Measurements from ENCODE around the gene RAB15.
A peak's percentile ranks its signal among the peaks of the same experiment; 100 is the strongest.

RAB15 gene

DNA sequence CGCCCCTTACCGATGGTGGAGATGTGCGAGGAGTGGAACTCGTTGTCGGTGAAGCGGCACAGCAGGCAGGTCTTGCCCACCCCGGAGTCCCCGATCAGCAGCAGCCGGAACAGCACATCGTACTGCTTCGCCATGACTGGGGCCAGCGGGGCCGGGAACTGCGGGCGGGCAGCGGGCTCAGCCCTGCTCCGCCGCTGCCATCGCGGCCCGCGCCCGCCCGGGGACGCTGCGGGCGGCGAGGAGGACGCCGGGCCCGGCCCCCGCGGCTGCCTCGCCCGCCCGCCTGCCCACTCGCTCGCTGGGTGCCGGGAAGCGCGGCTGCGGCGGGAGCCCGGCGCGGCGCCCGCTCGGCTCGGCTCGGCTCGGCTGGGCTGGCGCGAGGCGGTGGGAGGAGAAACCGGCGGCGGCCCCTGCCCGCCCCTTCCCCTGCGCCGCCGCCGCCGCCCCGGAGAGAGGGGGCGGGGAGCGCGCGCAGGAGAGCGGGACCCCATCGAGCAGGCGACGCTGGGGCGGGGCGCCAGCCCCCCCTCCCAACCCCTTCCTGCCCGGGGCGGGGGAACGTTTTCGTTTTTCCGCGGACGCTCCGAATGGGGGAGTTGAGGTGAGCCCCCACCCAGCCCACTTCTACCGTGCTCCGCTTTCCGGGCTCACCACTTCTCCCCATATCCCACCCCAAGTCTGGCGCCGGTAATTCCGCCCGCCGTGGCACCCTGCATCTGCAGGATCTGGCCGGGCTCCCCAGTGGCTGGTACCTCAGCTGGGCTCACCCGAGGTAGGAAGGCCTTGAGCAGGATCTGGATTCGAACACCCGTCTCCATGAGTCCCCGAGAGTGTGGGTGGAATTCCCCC lies at the start of gene RAB15:
TSS of gene RAB15 (minus strand) at position 394 of the 849 bp plus-strand sequence. CDS start at position 134, 260 bp downstream.
- peak; percentile 75 for DNase-seq

DNA sequence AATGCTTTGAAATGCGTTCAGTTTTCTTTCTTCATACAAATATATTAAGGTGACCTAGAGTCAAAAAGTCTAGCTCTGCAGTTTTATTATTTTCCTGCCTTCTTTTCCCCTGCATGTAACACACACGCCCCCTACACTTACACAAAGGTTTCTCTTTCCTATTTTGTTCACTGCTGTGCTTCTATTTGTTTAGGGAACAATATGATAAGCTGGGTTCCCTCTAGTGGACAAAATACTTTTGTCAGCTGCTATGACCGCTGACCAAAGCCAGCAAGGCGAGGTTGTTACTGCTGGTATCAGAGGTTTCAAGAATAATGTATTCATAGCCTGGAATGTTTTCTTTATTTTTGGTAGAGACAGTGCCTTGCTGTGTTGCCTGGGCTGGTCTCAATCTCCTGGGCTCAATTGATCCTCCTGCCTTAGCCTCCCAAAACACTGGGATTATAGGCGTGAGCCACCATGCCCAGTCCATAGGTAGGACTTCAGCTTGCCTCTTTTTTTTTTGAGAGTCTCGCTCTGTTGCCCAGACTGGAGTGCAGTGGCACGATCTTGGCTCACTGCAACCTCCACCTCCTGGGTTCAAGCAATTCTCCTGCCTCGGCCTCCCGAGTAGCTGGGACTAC lies 47.9 kb upstream of the RAB15 start:
- no peak for DNase-seq

DNA sequence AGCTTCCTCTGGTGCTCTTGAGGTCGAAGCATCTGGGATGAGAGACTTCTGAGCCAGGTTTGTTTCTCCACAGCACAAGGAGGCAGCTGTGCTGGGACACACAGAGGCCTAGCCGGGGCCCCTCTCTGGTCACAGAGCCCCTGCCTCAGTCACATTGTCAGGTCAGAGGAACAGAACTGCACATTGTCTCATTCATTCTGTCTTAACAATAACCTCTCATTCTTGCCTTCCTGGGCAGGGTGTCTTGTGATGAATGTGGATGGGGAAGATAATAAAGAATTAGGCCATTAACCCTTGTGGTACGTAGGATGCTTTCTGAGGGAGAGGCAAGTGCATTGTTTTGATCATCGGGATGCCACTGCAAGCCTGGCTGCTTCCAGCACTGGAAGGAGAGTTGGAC lies 44.3 kb upstream of the RAB15 start:
- no peak for DNase-seq

DNA sequence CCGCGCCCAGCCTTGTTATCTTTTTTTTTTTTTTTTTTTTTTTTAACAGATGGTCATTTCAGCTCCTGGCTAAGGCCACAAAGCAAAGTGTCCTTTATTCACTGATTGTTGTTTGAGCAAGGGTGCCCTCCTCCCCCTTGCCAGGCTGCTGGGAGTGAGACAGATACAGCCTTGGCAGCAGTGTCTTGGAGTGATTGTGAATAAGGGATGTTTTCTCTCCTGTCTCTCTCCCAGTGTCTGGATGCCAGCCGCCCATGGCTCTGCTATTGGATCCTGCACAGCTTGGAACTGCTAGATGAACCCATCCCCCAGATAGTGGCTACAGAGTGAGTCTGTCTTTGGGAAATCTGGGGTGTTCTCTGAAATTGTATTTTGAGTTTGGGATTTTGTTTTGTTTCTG lies 43.3 kb upstream of the RAB15 start:
- DNase-seq, result no peak

DNA sequence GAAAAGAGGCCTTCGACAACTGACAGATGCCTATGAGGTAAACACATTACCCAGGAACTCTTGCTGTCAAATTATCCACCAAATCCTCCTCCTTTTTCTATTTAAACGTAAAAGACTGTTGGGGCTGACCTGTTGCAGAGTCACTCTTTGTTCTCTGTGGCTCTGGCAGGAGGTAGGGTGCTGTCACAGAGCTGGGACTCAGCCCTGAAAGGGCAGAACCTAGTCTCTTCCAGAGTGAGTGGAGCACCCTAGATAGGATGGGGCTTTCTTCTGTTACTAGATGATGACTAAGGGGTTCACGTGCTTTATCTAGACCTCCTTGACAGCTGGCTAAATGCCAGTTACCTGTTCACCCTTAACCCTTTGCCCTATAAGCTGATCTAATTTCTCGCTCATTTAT lies 40.2 kb upstream of the RAB15 start:
- no peak for DNase-seq

DNA sequence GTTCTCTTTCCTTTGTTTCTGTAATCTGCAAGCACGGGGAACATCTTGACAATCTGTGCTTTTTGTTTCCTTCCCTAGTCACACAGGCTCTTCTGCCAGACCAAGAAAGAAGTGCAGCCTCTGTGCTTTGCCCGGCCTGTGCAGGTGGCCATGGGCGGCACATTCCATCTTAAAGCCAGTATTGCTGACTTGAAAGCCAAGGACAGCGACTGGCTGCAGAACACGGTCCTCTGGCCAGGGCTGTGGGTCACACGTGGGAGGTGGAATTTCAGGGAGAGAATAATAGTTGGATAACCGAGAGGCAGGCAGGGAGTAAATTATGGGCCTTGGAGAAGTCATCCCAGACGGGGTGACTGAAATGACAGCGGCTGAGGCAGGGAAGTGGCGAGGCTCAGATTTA lies 39.4 kb upstream of the RAB15 start:
- DNase-seq, result no peak

DNA sequence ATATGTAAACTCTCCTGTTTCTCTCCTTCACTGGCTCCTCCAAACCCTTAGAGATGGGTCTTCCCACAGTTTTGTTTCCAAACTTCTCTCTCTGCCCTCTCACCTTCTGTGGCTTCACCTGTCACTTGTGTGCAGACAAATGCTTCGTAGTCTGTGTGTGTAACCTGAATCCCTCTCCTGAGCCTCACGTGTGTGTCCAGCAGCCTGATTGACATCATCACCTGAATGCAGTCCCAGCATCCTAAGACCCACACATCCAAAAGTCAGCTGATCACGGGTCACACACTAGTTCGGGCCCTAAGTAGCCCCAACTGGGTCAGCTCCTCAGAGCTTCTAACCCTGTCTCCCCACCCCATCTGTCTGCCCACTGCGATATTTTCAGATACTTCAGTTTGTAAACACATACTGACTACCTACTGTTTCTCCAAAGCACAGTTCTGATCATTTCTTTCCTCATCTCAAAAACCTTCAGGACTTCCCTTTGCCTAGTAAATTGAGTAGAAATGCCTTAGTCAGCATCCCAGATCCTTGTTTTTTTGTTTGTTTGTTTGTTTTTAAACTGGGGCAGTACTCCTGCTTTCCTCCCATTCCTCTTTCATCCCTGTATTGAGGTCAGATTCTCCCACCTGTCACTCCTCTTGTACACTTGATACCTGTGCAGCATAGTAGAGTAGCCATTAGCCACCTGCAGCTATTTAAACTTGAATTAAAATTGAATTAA lies 38.2 kb upstream of the RAB15 start:
- DNase-seq, result no peak

DNA sequence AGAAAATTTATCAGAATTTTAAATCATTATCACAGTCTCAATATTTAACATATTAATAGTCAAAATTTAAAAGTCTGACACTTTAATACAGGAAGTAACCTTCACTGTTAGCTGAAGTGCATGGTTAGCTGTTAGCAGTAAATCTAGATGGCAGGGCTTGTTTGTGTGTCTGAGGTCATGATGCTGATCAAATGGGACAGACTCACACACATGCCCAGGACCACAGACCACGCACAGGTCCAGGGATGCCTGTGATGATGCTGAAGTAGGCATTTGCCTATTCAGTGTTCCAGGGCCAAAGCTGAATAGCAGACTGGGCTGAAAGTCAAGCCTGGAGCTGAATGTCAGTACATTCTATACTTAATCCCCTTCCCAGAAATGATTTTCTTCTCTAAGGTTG lies 35.1 kb upstream of the RAB15 start:
- DNase-seq, result no peak

DNA sequence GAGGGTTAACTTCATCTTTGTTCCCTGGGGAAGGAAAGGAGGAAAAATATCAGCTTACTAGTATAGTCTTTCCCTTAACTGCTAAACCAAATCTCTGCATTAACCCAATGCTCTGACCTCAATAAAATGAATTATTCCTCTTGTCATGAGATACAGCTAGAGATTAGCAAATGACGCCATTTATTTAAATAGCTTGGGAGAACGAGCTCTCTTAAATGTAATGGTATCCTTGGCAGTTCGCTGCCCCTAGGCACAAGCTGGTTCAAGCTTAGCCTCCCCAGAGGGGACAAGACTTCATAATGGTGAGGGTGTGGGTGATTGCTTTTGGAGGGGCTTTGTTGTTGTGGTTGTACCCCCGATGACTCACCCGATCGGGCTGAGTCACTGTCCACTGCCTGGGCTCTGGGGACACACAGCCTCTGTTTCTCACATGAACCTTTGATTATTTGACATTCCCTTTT lies 34.2 kb upstream of the RAB15 start:
- DNase-seq, result no peak

DNA sequence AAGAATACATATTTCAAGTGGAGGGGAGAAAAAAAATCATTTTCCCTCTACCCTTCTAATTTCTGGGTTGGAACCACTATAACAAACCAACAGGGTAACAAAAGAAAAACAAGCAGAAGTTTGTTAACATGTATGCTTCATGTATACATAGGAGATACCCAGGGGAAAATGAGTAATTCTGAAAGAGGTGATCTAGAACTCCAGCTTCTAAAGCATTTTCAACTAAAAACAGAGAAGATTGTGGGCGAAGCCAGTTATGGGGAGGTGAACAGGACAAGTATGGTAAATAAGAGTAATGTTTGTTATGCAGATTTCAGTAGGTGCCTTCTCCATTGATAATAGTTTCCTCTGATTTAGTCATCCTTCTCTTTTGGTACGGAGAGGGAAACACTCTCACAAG lies 31.3 kb upstream of the RAB15 start:
- no peak for DNase-seq

DNA sequence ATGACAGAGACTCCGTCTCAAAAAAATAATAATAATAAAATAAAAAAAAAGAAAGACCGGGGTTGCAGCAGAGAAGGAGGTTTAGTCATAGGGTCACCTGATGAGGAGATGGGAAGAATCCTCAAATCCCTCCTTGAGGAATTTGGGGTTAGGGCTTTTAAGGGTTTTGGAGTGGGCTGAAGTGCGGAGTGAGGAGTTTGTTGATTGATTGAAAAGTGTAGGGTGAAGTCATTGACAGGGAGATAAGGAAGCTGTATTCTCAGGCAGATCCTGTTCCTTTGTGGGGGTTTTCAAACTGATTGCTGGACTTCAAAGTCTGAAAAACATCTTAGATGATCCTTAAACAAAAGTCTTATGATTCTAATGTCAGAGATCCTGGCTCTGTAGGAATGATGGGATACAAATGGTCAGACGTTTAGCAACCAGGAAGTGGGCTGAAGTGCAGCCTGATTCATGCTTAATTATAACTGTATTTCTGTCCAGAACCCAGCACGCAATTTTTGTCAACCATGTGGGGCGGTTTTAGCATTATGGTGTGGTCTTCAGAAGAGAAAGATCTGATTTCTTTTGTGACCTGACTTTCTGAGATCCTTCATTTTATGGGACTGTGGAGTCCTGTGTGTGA lies 30.6 kb upstream of the RAB15 start:
- no peak for DNase-seq

DNA sequence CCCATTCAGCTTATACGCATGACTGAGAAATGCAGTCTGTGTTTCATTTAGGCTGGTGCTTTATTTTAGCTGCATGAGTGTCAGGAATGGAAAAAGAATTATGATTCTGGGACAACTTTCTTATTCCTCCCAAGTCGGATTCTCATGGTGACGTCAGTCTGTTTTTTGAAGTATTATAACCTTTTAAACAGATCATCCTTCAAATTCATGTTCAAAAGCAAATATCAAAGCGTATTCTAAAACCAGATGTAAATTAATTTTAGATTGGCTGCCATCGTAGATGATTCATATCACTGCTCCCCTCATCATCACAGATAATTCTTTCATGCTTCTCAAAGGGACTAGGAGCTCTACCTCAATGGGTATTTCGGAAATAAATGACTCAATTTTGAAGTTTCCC lies 29.6 kb upstream of the RAB15 start:
- DNase-seq, result no peak

DNA sequence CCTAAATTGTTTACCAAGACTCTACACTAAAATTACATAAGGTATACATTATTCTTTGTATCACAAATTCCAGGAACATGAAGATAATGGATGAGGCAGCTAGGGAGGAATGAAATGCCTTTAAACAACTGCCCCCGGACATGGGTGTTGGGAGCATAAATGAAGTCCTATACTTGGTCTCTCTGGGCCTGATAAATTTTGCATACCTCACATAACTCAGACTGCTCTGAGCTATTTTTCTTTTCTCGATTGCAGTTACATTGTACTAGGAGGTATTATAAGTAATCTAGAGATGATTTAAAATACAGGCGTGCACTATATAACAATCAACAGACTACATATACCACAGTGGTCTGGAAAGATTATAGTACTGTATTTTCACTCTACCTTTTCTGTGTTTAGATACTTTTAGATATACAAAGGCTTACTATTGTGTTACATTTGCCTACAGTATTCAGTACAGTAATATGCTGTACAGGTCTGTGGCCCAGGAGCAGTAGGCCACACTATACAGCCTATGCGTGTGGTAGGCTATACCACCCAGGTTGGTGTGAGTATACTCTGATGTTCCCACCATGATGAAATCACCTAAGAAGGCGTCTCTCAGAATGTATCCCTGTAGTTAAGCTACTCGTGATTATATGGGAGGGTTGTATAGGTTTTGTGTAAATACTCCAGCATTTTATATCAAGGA lies 28.9 kb upstream of the RAB15 start:
- no peak for DNase-seq

DNA sequence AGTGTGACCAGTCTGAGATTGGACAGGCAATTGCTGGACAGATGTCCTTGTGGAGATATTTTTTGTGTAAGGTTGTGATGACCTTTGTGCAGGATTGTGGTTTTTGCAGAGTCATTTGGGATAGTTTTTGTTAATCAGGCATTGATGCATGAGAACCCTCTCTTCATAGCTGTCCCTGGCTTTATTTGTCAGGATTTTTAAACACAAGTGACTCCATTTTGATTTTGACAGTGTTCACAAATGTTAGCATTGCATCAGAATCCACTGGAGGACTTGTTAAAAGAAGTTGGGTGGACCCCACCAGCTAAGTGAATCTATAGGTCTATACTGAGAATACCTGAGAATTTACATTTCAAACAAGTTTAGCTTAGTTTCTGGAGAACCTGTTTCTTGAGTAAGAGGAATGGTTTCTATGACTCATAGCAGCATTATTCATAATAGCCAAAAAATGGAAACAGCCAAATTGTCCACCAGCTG lies 26.4 kb upstream of the RAB15 start:
- DNase-seq, result no peak

DNA sequence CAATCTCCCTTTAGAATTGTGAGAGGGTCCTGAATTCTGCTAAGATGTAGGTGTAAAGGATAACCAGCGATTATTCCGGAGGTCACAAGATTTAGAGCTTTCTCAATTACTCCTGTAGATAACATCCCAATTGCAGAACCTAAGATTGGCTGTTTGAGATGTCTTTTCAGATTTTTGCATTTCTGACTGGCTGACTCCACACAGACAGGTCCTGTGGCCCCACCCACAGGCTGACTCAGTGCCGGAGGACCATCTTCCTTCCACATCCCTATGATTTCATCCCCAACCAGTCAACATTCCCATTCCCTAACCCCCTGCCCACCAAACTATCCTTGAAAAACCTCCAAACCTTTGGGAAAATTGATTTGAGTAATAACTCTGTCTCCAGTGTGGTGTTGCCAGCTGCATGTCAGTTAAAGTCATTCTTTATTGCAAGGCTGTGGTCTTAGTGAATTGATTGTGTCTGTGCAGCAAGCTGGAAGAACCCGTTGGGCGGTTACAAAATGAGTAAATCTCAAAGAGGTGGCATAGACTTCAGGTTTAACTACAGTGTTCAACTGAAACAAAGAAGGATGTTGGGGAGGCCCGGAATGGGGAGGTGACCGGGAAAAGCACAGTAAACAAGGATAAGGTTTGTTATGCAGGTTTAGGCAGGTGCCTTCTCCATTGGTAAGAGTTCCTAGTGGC lies 25.1 kb upstream of the RAB15 start:
- DNase-seq, result no peak

DNA sequence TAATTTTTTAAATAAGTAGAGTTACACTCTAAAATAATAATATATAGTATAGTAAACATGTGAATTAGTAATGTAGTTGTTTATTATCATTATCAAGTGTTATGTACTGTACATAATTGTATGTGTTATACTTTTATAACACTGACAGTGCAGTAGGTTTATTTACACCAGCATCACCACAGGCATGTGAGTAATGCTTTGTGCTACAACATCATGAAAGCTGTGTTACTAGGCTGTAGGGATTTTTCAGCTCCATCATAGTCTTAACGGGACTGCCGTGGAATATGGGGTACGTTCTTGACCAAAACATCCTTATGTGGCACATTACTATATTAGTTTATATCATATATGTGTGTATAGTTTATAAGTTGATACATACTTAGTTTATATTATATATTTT lies 23.2 kb upstream of the RAB15 start:
- DNase-seq, result no peak

DNA sequence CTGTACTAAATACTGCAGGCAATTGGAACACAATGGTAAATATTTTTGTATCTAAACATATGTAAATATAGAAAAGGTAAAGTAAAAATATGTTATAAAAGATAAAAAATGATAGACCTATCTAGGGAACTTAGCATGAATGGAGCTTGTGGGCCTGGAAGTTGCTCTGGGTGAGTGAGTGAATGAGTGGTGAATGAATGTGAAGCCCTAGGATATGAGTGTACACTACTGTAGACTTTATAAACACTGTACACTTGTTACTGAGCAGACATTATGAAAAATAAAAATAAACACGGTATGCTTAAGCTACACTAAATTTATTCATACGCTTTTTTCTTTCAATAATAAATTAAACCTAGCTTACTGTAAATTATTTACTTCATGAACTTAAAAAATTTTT lies 22.4 kb upstream of the RAB15 start:
- no peak for DNase-seq

DNA sequence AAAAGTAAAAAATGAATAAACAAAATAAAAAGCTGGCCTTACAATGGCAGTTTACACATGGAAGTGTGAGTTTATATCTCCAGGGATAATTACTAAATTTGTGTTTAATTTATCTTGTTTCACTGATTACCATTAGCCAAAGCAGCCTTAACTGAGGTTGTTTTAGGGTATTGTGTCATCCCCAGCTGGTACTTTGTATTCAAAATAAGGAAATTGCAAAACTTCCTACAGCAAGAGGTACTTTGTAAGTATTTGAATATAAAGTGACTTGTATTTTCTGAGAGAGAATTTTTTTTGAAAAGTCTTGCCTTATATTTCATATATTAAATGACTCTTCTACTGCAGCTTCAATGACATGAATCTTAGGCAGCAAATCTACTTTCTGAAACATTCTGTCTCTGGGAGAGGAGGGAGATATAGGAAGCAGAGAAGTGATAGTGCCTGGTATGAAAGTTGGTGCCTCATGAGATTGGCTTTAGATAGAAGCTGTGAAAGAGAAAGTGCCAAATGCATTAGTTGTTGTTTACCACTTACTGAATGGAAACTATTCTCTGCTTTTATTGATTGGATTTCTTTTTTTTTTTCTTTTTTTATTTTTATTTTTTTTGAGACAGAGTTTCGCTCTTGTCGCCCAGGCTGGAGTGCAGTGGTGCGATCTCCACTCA lies 21.3 kb upstream of the RAB15 start:
- no peak for DNase-seq

DNA sequence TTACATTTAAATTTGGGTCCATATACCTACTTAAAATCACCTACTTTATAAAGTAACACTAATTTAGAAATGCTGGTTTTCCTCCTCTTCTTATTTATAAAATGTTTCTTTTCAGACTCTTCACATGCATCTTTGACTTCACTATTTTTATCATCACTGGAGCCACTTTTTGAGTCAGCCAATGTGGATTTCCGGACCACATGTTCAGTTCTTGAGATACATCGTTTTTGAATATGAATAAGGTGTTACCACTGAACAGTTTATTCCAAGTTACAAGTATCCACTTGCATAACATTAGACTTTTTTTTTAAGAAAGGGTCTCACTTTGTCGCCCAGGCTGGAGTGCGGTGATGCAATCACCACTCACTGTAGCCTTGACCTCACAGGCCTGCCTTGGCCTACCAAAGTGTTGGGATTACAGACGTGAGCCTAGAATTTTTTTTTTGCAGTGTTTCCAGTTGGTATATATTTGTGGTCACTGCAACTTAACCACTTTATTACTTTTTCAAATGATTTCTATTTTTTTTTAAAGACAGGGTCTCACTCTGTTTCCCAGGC lies 20.3 kb upstream of the RAB15 start:
- DNase-seq, result no peak

DNA sequence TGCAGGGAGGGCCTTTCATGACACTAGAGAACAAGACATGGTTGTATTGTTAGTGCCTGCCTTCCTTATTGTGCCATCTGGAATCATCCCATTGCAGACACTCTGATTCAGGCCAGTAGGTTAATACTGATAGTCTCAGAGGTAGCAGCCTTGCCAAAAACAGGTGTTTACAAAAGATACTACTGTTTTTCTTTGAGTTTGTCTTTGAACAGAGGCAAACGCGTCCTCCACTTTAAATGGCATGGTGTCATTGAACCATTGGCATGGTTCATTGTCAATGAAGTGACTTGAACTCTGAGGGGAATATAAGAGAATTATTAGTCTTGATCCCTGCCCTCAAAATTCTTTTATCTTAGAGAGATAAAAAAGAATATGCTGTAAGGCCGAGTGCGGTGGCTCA lies 18.8 kb upstream of the RAB15 start:
- no peak for DNase-seq

DNA sequence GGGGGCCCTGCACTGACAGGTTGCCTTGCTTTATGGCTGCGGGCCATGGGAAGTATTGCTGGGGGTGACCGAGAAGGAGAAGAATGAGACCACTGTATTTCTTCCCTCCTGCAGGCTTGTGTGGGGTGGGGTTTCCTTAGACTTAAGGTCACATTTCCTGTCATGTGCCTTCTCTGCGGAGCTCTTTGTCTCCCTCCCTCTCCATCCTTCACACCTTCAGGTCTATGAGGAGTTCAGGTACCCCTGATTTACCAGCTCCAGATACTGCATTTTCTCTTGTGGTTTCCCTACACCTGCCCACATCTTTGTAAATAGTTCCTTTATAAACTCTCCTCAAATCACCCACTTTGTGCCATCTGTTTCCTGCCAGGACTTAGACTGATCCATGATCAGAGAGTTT lies 18.2 kb upstream of the RAB15 start:
- no peak for DNase-seq
